A172 (cell line): Measurements from ENCODE around the gene LIN7B. TPM values are rescaled to one million over a fixed set of nuclear protein-coding genes. Genes with fewer than 3 reads are reported as not detected.
"Not testable (repeated sequence)": the region's sequence is repeated elsewhere in the genome, so short reads cannot be mapped to it uniquely, and the experiment has no call there.

ENCODE experiments used
- DNase-seq: peaks from one replicate; pipeline ENCODE4 v3.0.0-alpha.2; 2015; ENCODE audit warnings: low spot score
- total RNA-seq: library from RNA; depleted of rRNA; stranded (reverse); fragments of >200 nt; shearing (Covaris generic); gene quantifications from 2 replicates; pipeline ENCODE4 v1.2.3, GENCODE V29; 2014

LIN7B gene
- total RNA-seq, 1 experiment from 2014 or later, result 0.16 TPM

- DNase-seq, result peak; percentile 84
Observed at GRCh38 chr19:49142866-49143335, 28.7 kb downstream of the LIN7B start.

DNA sequence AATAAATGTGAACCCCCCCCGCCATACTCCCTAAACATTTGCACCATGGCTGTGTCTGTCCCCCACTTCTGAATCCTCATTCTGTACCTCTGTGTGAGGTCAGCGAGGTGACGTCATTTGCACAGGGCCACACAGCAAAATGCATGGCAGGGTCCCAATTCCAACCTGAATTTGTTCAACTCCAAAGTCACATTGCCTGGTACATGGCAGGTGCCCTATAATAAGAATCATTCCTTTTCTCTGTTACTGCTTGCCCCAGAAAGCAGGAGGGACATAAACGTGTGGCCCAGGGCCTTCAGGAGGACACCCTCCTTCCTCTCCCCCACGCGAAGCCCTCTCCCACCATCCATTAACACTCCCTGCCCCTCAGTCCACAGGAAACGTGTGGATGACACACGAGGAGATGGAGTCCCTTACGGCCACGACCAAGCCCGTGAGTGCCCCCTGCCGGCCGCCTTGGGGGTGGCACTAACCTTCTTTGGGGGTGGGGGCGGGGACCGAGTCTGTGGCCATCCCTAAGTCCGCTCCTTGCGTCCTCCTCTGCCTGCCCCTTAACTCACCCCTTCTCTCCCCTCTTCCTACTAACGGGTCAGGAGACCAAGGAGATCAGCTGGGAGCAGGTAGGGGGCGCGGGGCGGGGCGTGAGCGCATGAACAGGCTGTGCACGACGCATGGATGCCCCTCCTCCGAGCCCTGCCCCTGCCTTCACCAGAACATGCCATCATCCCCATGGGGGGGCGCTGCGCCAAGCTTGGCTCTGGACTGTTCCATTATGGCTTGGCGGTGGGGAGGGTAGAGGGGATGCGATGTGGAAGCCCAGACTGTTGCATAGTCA, 31.6 kb downstream of the LIN7B start:
- peak; percentile 36 for DNase-seq

- not testable (repeated sequence) for DNase-seq
Observed at GRCh38 chr19:49146408-49146770, 32.2 kb downstream of the LIN7B start.

DNA sequence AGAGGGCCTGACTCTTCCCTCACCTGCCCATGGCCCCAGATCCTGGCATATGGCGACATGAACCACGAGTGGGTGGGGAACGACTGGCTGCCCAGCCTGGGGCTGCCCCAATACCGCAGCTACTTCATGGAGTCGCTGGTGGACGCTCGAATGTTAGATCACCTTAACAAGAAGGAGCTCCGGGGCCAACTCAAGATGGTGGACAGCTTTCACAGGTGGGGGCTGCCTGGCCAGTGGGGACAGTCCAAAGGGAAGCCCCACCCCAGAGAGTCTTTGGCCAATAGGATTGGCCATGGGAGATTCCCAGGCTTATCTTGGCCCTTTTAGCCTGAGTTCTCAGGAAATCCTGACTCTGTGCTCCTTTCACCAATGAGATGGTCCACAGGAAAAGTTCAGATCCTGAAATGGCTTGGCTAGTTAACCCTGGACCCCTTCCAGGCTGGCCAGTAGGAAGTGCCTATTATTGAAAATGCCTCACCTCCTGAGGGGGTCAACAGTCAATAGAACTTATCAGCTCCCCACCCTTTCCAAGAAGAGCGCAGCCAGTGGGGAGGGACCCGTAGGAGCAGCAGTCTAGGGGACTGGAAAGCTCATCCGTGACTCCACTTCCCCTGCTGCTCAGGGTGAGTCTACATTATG, 34.0 kb downstream of the LIN7B start:
- no peak for DNase-seq

- DNase-seq, result peak; percentile 87
Observed at GRCh38 chr19:49148784-49149651, 34.8 kb downstream of the LIN7B start.

DNA sequence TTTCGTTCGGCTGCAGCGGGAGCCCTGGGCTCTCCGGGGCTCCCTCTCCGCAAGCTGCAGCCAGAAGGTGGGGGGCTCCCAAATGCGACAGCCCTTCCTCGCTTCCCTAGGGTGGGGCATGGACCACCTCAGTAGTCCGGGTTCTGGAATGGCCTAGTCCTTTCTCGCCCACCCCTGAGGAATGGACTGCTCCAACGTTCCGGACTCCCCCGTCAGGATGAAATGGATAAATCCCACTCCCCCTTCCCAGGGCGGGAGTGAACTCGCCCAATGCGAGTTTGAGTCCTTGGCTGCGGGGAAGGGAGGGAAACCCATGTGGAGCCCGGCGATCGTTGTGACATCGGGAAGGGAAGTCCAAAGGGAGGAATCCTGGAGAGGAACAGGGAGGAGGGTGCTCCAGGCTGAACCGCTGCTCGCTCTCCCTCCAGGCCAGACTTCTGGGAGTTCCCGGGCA, 35.5 kb downstream of the LIN7B start:
- peak; percentile 42 for DNase-seq

DNA sequence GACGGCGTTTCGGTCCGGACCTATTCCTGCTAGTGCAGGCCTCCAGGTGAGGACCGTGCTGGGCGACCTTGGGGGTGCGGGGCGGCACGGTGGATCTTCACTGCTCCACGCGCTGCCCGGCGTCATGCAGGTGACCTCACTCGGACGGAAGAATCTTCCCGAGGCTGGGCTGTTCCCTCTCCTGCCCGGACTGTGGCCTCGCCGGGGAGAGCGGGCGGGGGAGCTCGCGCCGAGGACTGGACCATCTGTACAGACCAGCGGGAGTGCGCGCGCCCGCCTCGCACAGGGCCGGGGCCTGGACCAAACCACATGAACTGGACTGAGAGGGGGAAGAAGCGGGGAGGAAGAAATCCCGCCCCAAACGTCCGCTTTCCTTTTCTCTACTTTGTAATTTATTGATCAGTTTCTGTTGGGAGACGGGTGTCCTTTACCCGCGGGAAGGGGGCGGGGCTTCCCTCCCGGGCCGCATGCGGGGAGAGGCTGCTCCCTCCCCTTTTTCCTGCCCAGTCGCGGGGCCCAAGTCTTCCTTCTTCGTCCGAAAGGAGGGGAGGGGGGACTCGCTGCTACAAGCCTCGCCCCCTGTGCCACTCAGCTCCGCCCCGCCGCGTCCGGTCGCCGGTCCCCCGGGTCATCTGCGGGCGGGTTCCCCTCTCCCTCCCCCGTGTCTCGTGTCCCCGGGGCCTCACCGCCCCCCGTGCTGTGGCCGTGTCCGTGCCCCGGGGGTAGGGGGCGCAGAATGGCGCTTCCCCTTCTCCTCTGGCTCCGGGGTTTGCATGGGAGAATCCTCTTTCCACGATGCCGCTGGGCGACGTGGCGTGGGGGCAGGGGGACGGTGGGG, 36.2 kb downstream of the LIN7B start:
- peak; percentile 42 for DNase-seq

DNA sequence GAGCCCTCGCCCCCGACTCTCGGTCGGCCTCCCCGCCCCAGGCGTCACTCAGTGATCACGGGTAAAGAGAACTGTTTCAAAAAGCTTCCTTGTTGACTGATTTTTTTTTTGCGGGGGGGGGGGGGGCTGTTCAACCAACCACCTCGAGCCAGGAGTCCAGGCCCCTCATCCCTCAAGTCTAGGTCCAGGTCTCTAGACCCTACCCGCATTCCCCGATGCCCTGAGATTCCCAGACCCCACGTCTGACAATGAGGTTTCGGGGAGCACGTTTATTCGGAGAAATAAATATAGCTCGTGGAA, 36.7 kb downstream of the LIN7B start:
- DNase-seq, result no peak

DNA sequence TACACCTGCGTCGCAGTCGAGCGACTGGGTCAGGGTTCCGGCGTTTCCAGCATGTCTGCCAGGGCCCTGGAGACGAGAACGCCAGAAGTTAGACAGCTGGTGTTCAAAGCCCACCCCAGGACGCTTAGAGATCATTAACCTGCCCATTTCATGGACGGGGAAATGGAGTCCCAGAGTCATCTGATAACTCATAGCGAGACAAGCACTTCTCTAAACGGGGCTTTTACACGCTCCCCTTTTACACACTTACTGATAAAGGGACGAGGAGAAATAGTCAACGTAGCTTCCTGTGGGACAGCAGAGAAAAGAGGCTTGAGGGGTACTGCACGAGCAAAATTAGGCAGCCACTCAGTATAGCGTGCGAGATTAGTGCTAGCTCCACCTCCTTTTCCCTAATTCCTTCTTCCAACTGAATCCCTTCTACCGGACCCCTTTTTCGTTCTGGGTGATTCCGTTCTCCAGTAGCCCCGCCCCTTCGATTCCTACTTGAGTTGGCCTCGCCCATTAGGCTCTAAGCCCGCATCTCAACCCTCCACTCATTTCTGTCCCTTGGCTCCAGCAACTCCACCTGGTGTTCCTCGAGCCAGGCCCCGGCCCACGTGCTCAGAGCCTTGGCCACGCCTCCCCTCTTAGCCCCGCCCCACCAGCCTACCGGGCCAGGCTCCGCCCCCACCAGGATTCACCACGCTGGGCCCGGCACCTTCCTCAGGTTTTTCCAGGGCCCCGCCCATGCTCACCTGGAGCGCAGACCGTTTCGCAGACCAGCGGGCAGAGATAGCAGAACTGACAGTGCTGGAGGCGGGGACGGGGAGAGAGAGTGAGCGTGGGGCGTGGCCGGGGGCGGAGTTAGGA, 37.3 kb downstream of the LIN7B start:
- DNase-seq, result no peak

GRCh38 chr19:49152119-49152550, 38.0 kb downstream of the LIN7B start:
- no peak for DNase-seq

DNA sequence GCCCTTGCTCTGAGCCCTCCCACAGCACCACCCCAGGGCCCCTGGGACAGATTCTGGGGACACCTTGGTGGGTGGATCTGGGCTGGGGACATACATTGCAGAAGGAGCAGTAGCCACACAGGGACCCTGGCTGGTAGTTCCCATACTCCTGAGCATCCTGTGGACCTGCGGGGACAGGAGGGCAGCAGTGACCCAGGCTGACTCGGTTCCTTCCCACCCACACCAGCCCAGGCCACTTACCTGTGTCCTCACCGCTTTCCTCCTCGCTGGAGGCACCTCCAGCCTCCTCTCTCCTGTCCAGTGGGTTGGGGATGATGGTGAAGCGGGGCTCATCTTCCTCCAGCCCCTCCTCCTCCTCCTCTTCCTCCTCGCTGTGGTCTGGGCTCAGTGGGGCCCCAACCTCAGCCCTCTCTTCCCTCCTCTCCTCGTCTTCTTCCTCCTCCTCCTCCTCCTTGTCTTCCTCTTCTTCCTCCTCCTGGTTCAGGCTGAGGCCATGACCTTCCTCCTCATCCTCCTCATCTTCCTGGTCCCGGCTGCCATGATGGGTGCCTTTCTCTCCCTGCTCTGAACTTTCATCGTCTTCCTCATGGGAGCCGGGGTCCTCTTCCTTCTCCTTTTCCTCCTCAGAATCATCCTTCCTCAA, 39.1 kb downstream of the LIN7B start:
- DNase-seq, result no peak

GRCh38 chr19:49154279-49154678, 40.1 kb downstream of the LIN7B start:
- DNase-seq, result no peak

DNA sequence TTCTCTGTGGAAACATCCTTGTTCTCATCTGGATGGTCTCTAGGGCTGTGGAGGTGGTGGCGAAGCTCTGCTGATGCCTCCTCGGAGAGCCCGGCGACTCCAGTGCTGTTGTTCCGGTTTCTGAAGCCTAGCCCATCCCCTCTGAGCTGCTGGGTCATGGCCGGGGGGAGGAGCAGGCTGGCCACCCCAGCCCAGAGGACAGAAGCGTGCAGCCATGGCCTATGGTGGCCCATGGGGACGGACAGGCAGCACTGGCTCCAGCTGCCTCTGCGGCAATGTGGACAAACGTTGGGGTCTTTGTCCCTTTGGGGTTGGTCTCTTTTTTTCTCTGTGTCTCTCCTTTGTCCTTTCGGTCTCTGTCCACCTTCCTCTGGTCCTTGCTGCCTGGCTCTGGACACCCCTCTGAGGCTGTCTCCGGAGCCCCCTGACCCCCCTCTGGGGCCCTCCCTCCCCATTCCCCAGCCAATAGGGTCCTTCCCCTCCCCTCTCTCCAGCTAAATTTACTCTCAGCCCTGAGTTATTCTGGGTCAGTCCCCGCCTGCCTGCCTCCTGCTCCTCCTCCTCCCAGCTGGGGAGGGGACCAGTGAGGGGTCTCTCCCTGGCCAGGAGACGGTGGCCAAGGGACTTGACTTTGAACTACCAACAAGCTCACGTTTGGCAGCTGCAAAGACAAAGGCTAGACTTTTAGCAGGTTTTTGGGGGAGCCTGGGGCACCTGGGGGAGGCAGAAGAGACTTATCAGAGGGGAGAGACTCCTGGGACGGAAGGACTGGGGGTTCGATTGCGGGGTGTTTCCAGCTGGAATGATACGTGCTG, 41.0 kb downstream of the LIN7B start, which contains the start of gene HRC:
TSS of gene HRC (minus strand) at position 392 of the 815 bp plus-strand sequence. CDS start at position 233, 159 bp downstream.
- DNase-seq, result no peak

GRCh38 chr19:49155820-49156346, 41.7 kb downstream of the LIN7B start:
- DNase-seq, result no peak

DNA sequence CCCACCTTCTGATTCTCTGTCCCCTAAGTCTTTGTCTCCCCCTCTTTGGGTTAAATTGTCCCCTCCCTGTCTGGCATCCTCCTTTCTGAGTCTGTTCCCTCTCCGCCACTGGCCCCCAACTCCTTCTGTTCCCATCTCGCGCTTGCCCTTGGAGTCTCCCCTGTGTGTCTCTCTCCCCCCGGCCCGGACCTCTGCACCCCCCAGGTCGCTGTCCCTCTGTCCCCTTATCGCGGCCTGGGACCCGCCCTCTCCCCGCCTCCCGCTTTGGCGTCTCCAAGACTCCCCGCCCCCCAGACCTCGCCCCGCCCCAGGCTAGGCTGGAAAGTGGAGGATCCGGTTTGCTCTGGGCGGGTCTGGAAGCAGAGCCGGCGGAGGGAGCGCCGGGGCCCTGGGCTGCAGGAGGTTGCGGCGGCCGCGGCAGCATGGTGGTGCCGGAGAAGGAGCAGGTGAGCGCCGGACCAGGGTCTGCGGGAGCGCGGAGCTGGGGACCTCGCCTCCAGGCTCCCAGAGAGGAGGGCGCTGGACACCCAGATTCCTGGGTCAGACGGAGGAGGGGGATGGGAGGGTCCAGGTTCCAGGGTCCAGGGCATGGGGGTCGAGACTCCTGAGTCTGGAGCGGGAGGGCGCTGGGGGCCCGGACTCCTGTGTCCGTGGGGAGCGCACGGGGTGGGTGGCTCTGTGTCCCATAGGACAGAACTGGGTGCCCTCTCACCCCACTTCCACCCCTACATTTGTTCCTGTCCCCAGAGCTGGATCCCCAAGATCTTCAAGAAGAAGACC, 43.5 kb downstream of the LIN7B start, which contains the start of gene TRPM4:
TSS of gene TRPM4 (plus strand) at position 348 of the 780 bp plus-strand sequence. CDS start at position 423, 75 bp downstream.
- DNase-seq, result no peak

GRCh38 chr19:49160450-49161189, 46.5 kb downstream of the LIN7B start:
- no peak for DNase-seq

GRCh38 chr19:49161987-49162386, 47.8 kb downstream of the LIN7B start:
- no peak for DNase-seq
